ENCODE measurements around the gene RFX2. TPM values are rescaled to one million over a fixed set of nuclear protein-coding genes. Genes with fewer than 3 reads are reported as not detected.

The RFX2 gene
- total and polyA plus RNA-seq, 9 of the 15 experiments (the other 6 are each of a cell fraction or from before 2014, with no cell fraction given): 3.6 to 18.7 (median 8.7) TPM

DNA sequence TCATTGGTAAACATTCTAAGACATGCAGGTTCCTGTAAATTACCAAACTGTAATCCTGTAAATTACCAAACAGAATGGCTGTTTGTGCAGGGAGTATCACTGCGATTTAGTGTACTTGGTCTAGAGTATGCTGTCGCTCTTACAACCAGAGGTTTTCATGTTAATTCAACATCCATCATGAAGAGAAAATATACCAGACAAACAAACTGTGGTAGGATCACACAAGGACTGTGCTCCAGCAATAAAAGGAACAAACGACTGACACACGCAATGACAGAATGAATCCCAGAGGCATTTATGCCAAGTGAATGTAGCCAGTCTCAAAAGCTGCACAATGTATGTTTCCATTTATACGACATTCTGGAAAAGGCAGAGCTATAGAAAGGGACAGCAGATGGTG is 31.2 kb downstream of the RFX2 start:
- Histone ChIP-seq H4K20me1 (replicated peaks; ENCODE audit: control insufficient read depth, insufficient read depth, low read length) (no peaks in the 10 kb centered on the region), H3K27me3 (ENCODE audit: control insufficient read depth in 2 of 2, insufficient read depth in 2 of 2, low read length in 2 of 2) (no peaks in the 10 kb centered on the region), H3K9ac (ENCODE audit: insufficient read depth in 1 of 2, low read depth in 2 of 2, low read length in 2 of 2) (no peak overlapping the region), H3K27ac (ENCODE audit: extremely low read depth, low read depth, low read length) (no peak overlapping the region), H2AFZ (ENCODE audit: low read depth, low read length) (no peak overlapping the region), H3K79me2 (ENCODE audit: control insufficient read depth, insufficient read depth, low read length) (no peaks in the 10 kb centered on the region; the same call in 2 of the 3 replicates), H3K36me3 (ENCODE audit: control insufficient read depth, insufficient read depth, low read length) (no peaks in the 10 kb centered on the region), H3K4me3 (no peak overlapping the region), H3K4me1 (replicated peaks in 1 of 2; ENCODE audit: control insufficient read depth in 2 of 2, insufficient read depth in 2 of 2, low read length in 2 of 2) (peaks cover 16 to 17% of the 10 kb centered on the region in 2 experiments), H3K9me1 (ENCODE audit: control insufficient read depth, insufficient read depth, low read length) (no peaks in the 10 kb centered on the region), H3K4me2 (ENCODE audit: insufficient read depth, low read length) (no peak overlapping the region), H3K9me3 (replicated peaks; ENCODE audit: control insufficient read depth, insufficient read depth, low read depth, low read length) (no peaks in the 10 kb centered on the region)
- DNase-seq (ENCODE audit: extremely low read depth in 1 of 4, low spot score in 3 of 4): no peak
- BruUV-seq (replicated peaks): no TSS peak
- TF ChIP-seq MYNN (IDR thresholded peaks at IDR 0.05) (no peak), MYNN (CRISPR knock-in tag; IDR thresholded peaks at IDR 0.05) (no peak), SMAD1 (IDR thresholded peaks at IDR 0.05; ENCODE audit: low read depth, low read length, partially characterized antibody) (no peak), SMARCE1 (IDR thresholded peaks at IDR 0.05) (no peak), ZNF584 (CRISPR knock-in tag; IDR thresholded peaks at IDR 0.05; ENCODE audit: low read depth) (no peak), ZNF444 (CRISPR knock-in tag; IDR thresholded peaks at IDR 0.05) (no peak), RBBP5 (IDR thresholded peaks at IDR 0.05; ENCODE audit: borderline replicate concordance, insufficient read depth, low read length, poor library complexity, severe bottlenecking) (no peak), ZNF583 (CRISPR knock-in tag; IDR thresholded peaks at IDR 0.05) (no peak), ZNF644 (tag; IDR thresholded peaks at IDR 0.05; ENCODE audit: low read depth) (no peak), MAFG (tag; conservative IDR thresholded peaks at IDR 0.05) (no peak), MTA3 (IDR thresholded peaks at IDR 0.05; ENCODE audit: borderline replicate concordance) (no peak), PCBP2 (IDR thresholded peaks at IDR 0.05; ENCODE audit: low read depth, low read length, poor library complexity, severe bottlenecking) (no peak), ADNP (tag; IDR thresholded peaks at IDR 0.05) (no peak), ERF (CRISPR knock-in tag; IDR thresholded peaks at IDR 0.05) (no peak), DIDO1 (tag; IDR thresholded peaks at IDR 0.05; ENCODE audit: low read depth) (no peak), SMAD2 (IDR thresholded peaks at IDR 0.05; ENCODE audit: low read depth, low read length) (no peak)
- TF ChIP-seq, protein P1, sequence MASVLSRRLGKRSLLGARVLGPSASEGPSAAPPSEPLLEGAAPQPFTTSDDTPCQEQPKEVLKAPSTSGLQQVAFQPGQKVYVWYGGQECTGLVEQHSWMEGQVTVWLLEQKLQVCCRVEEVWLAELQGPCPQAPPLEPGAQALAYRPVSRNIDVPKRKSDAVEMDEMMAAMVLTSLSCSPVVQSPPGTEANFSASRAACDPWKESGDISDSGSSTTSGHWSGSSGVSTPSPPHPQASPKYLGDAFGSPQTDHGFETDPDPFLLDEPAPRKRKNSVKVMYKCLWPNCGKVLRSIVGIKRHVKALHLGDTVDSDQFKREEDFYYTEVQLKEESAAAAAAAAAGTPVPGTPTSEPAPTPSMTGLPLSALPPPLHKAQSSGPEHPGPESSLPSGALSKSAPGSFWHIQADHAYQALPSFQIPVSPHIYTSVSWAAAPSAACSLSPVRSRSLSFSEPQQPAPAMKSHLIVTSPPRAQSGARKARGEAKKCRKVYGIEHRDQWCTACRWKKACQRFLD (CRISPR knock-in tag; IDR thresholded peaks at IDR 0.05): no peak
- TF ChIP-seq, protein P2, sequence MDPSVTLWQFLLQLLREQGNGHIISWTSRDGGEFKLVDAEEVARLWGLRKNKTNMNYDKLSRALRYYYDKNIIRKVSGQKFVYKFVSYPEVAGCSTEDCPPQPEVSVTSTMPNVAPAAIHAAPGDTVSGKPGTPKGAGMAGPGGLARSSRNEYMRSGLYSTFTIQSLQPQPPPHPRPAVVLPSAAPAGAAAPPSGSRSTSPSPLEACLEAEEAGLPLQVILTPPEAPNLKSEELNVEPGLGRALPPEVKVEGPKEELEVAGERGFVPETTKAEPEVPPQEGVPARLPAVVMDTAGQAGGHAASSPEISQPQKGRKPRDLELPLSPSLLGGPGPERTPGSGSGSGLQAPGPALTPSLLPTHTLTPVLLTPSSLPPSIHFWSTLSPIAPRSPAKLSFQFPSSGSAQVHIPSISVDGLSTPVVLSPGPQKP (CRISPR knock-in tag; IDR thresholded peaks at IDR 0.05): no peak
- TF ChIP-seq, protein P3, sequence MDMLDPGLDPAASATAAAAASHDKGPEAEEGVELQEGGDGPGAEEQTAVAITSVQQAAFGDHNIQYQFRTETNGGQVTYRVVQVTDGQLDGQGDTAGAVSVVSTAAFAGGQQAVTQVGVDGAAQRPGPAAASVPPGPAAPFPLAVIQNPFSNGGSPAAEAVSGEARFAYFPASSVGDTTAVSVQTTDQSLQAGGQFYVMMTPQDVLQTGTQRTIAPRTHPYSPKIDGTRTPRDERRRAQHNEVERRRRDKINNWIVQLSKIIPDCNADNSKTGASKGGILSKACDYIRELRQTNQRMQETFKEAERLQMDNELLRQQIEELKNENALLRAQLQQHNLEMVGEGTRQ (CRISPR knock-in tag; IDR thresholded peaks at IDR 0.05): no peak
- FAIRE-seq: peak; percentile 15
- ChIA-PET CTCF (ENCODE audit: low intra/inter-chr PET ratio) (interaction anchor here (0.6 kb wide), 1 partner anchor 275 kb away, joined by 4 read pairs; no protein-coding TSS in a partner anchor), POLR2A (interaction anchor here (1.2 to 1.7 kb wide), 2 partner anchors 9 to 12 kb away, joined by 3 to 6 read pairs; no protein-coding TSS in a partner anchor)
- in situ Hi-C loops (cut with MboI): no loop called here
- intact Hi-C loops (cut with micrococcal nuclease): no loop called here
- 76% methylated on average over 5 of the region's 5 CpGs for WGBS (ENCODE audit: insufficient coverage, low coverage, missing lambda C conversion rate)
- no peak for ATAC-seq
